Body of pancreas (tissue), 4 donors: ENCODE measurements around the gene MEIG1. TPM values are rescaled to one million over a fixed set of nuclear protein-coding genes. Genes with fewer than 3 reads are reported as not detected.

Source experiments
- ATAC-seq: fragments of 150-250 bp; one replicate; pipeline ENCODE4 v1.9.1; 2016
- DNase-seq, 4 donors: peaks; one replicate each; pipeline ENCODE4 v3.0.0-alpha.2; 2019
- H3K27ac ChIP-seq, 4 donors: fragments of 200-600 bp; sonication (generic); 1 replicate in 3 of 4; 2 replicates in 1 of 4; pipeline versions ENCODE4 v1.5.1 to v1.6.1; 2016 to 2019; ENCODE audit warnings: mild to moderate bottlenecking in 1 of 4, mixed read lengths in 1 of 4, moderate library complexity in 1 of 4
- H3K27me3 ChIP-seq, 2 donors: fragments of 200-600 bp; sonication (generic); one replicate each; pipeline ENCODE4 v1.6.0; 2016; ENCODE audit warnings: mild to moderate bottlenecking in 1 of 2
- H3K36me3 ChIP-seq, 2 donors: fragments of 200-600 bp; sonication (generic); replicated peaks in 1 of 2; 2 replicates each; pipeline ENCODE4 v1.5.1; 2016; ENCODE audit warnings: low read depth in 2 of 2; ENCODE audit not compliant: insufficient read depth in 1 of 2
- H3K4me1 ChIP-seq: fragments of 200-600 bp; sonication (generic); one replicate; pipeline ENCODE4 v1.6.0; 2016
- H3K4me3 ChIP-seq, 2 donors: fragments of 200-600 bp; sonication (generic); 1 replicate in 1 of 2; 2 replicates in 1 of 2; pipeline ENCODE4 v1.5.1; 2016 to 2019
- H3K9me3 ChIP-seq, 3 donors: fragments of 200-600 bp; sonication (generic); 1 replicate in 2 of 3; 2 replicates in 1 of 3; pipeline ENCODE4 v1.5.1; 2016
- CTCF ChIP-seq, 7 experiments: fragments of 450-650 bp in 4 of 7; fragments of 200-600 bp in 3 of 7; sonication (generic) in 3 of 7; IDR thresholded peaks; one replicate each; pipeline ENCODE4 v1.5.1; 2016 to 2019; ENCODE audit warnings: antibody characterized with exemption in 7 of 7
- POLR2A ChIP-seq, 3 donors: fragments of 450-650 bp; IDR thresholded peaks; one replicate each; pipeline ENCODE4 v1.6.1; 2016; ENCODE audit warnings: antibody characterized with exemption in 3 of 3, mild to moderate bottlenecking in 2 of 3
- WGBS, 2 donors: methylation state at CpG; one replicate each; pipeline ENCODE4 v1.1.5; 2017; 5-methylcytosine and 5-hydroxymethylcytosine counted together
- intact Hi-C: fragments of 100-400 bp; cut with DNase I; formaldehyde crosslinking; loops from one replicate; pipeline ENCODE4 v1.15.1; 2023
- total RNA-seq, 2 donors: library from RNA; depleted of rRNA; stranded (reverse); fragments of >200 nt; gene quantifications; one replicate each; pipeline ENCODE4 v1.1.0, GENCODE V29; 2016

MEIG1 gene
- total RNA-seq, 2 donors from 2014 or later: not detected

- Histone ChIP-seq H3K36me3 (no peaks in the 10 kb centered on the region), H3K4me3 (peak within 1 kb of the TSS; percentile 14 to 24), H3K27ac (peak within 1 kb of the TSS; percentile 76 to 90 (median 86)), H3K27me3 (no peaks in the 10 kb centered on the region), H3K4me1 (peaks cover 30% of the 10 kb centered on the region), H3K9me3 (no peaks in the 10 kb centered on the region)
- peak; percentile 91 to 94 (median 92) for DNase-seq
- intact Hi-C loops: no loop called here
- TF ChIP-seq POLR2A (IDR thresholded peaks at IDR 0.05) (peak; percentile 36 to 80 (median 79)), CTCF (IDR thresholded peaks at IDR 0.05) (no peak)
- ATAC-seq: peak; percentile 94
- 0 to 1% methylated on average over 11 to 40 of the region's 45 CpGs for WGBS, 2 donors
These were observed 5.0 kb upstream of the MEIG1 start, which contains the start of gene DCLRE1C for GRCh38 chr10:14954001-14954770. DCLRE1C (minus strand) TSS chr10:14954096; CDS start chr10:14954010, 86 bp downstream.

GRCh38 chr10:14954934-14955333, 4.3 kb upstream of the MEIG1 start:
- H3K36me3 ChIP-seq: no peaks in the 10 kb centered on the region
- H3K4me3 ChIP-seq: no peak overlapping the region
- intact Hi-C loops: no loop called here
- no peaks in the 10 kb centered on the region for H3K27me3 ChIP-seq
- no peak for TF ChIP-seq POLR2A (IDR thresholded peaks at IDR 0.05)
- TF ChIP-seq CTCF (IDR thresholded peaks at IDR 0.05): no peak
- WGBS, 2 donors: 93% methylated on average over 19 of the region's 19 CpGs
- H3K27ac ChIP-seq: peak overlapping the region in 3 of 4 donors; percentile 76 to 90 (median 89)
- peaks cover 30% of the 10 kb centered on the region for H3K4me1 ChIP-seq
- DNase-seq (no peak), ATAC-seq (no peak)
- H3K9me3 ChIP-seq: no peaks in the 10 kb centered on the region

- no peaks in the 10 kb centered on the region for H3K9me3 ChIP-seq
- H3K4me1 ChIP-seq: peaks cover 16% of the 10 kb centered on the region
- ATAC-seq (no peak), DNase-seq (no peak)
- intact Hi-C loops: no loop called here
- H3K36me3 ChIP-seq: no peaks in the 10 kb centered on the region
- no peaks in the 10 kb centered on the region for H3K27me3 ChIP-seq
- TF ChIP-seq POLR2A (IDR thresholded peaks at IDR 0.05) (no peak), CTCF (IDR thresholded peaks at IDR 0.05) (no peak)
- WGBS, 2 donors: 16 to 22% methylated on average over 11 to 12 of the region's 12 CpGs
- H3K4me3 ChIP-seq: peak overlapping the region in 1 of 2 donors; percentile 83
- H3K27ac ChIP-seq: peak overlapping the region; percentile 68 to 99 (median 94)
These were observed 342 bp upstream of the MEIG1 start for GRCh38 chr10:14958872-14959220.

GRCh38 chr10:14967897-14968296, 8.7 kb downstream of the MEIG1 start:
- TF ChIP-seq CTCF (IDR thresholded peaks at IDR 0.05) (no peak), POLR2A (IDR thresholded peaks at IDR 0.05) (no peak)
- DNase-seq (no peak), ATAC-seq (no peak)
- no peak overlapping the region for H3K27ac ChIP-seq
- no peaks in the 10 kb centered on the region for H3K9me3 ChIP-seq
- H3K4me1 ChIP-seq: no peaks in the 10 kb centered on the region
- WGBS, 2 donors: 73 to 86% methylated on average over 2 of the region's 2 CpGs
- no peak overlapping the region for H3K4me3 ChIP-seq
- intact Hi-C loops: no loop called here
- H3K36me3 ChIP-seq: no peaks in the 10 kb centered on the region
- no peaks in the 10 kb centered on the region for H3K27me3 ChIP-seq
